ENCODE measurements around the gene GALNT14.

DNA sequence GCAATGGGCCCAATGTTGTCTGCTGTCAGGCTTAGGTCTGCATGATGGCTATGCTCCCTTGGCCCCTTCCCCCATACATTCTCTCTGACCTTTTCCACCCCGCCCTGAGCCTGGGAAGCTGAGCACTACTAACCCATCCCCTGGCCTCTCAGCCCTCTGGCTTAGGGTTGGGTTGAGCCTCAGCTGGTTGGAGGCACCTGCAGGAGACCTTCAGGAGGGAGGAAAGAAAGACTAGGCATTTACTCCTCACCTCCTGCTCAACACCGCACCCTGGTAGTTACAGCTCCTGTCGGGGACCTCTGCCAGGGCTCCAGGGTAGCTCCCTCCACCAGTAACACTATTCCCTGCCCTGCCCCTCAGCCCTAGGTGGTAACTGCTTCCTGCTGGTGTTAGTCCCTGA is 80.5 kb downstream of the GALNT14 start:
- TF ChIP-seq, protein P1, sequence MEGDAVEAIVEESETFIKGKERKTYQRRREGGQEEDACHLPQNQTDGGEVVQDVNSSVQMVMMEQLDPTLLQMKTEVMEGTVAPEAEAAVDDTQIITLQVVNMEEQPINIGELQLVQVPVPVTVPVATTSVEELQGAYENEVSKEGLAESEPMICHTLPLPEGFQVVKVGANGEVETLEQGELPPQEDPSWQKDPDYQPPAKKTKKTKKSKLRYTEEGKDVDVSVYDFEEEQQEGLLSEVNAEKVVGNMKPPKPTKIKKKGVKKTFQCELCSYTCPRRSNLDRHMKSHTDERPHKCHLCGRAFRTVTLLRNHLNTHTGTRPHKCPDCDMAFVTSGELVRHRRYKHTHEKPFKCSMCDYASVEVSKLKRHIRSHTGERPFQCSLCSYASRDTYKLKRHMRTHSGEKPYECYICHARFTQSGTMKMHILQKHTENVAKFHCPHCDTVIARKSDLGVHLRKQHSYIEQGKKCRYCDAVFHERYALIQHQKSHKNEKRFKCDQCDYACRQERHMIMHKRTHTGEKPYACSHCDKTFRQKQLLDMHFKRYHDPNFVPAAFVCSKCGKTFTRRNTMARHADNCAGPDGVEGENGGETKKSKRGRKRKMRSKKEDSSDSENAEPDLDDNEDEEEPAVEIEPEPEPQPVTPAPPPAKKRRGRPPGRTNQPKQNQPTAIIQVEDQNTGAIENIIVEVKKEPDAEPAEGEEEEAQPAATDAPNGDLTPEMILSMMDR (IDR thresholded peaks at IDR 0.05; ENCODE audit: low read length) = no peak
- TF ChIP-seq EZH2 (optimal IDR thresholded peaks at IDR 0.05; ENCODE audit: low read depth, low read length) = no peak
- no peak for TF ChIP-seq EZH2phosphoT487 (IDR thresholded peaks at IDR 0.05; ENCODE audit: low read length)
